ENCODE measurements around the gene MYO1G.
A peak's percentile ranks its signal among the peaks of the same experiment; 100 is the strongest.

MYO1G gene

GRCh38 chr7:45020915-45021314, 42.1 kb upstream of the MYO1G start:
- Histone ChIP-seq H3K9ac (ENCODE audit: low read length in 5 of 5) (peak overlapping the region in 1 of 5 donors; percentile 52), H3K27me3 (ENCODE audit: control insufficient read depth in 5 of 5, insufficient read depth in 4 of 5, low read length in 5 of 5) (no peaks in the 10 kb centered on the region), H3K9me3 (ENCODE audit: control insufficient read depth in 5 of 5, low read length in 5 of 5) (peaks cover 0 to 5% (median 0%) of the 10 kb centered on the region in 5 donors), H3K27ac (ENCODE audit: low read depth, low read length) (no peak overlapping the region), H3K36me3 (ENCODE audit: control insufficient read depth in 5 of 5, insufficient read depth in 5 of 5, low read length in 5 of 5) (peaks cover 0 to 3% (median 0%) of the 10 kb centered on the region in 5 donors), H3K4me1 (ENCODE audit: control insufficient read depth in 5 of 5, insufficient read depth in 5 of 5, low read length in 5 of 5) (peaks cover 0 to 26% (median 17%) of the 10 kb centered on the region in 5 donors), H3K4me3 (ENCODE audit: low read depth in 1 of 5, low read length in 5 of 5) (no peak overlapping the region)

- peaks cover 0 to 5% (median 3%) of the 10 kb centered on the region in 5 donors for H3K36me3 ChIP-seq (ENCODE audit: control insufficient read depth in 5 of 5, insufficient read depth in 5 of 5, low read length in 5 of 5)
- H3K27me3 ChIP-seq (ENCODE audit: control insufficient read depth in 5 of 5, insufficient read depth in 4 of 5, low read length in 5 of 5) = no peaks in the 10 kb centered on the region
- H3K9me3 ChIP-seq (ENCODE audit: control insufficient read depth in 5 of 5, low read length in 5 of 5) = no peaks in the 10 kb centered on the region
- no peak overlapping the region for H3K27ac ChIP-seq (ENCODE audit: low read depth, low read length)
- H3K9ac ChIP-seq (ENCODE audit: low read length in 5 of 5) = no peak overlapping the region
- no peak overlapping the region for H3K4me3 ChIP-seq (ENCODE audit: low read depth in 1 of 5, low read length in 5 of 5)
- H3K4me1 ChIP-seq (ENCODE audit: control insufficient read depth in 5 of 5, insufficient read depth in 5 of 5, low read length in 5 of 5) = peaks cover 3 to 35% (median 29%) of the 10 kb centered on the region in 5 donors
Observed at GRCh38 chr7:45017253-45017652, 38.4 kb upstream of the MYO1G start.

GRCh38 chr7:45015313-45015712, 36.5 kb upstream of the MYO1G start:
- Histone ChIP-seq H3K9me3 (ENCODE audit: control insufficient read depth in 5 of 5, low read length in 5 of 5) (no peaks in the 10 kb centered on the region), H3K4me1 (ENCODE audit: control insufficient read depth in 5 of 5, insufficient read depth in 5 of 5, low read length in 5 of 5) (peaks cover 3 to 22% (median 20%) of the 10 kb centered on the region in 5 donors), H3K9ac (ENCODE audit: low read length in 5 of 5) (peak overlapping the region in 2 of 5 donors; percentile 8 to 56), H3K4me3 (ENCODE audit: low read depth in 1 of 5, low read length in 5 of 5) (no peak overlapping the region), H3K27ac (ENCODE audit: low read depth, low read length) (no peak overlapping the region), H3K36me3 (ENCODE audit: control insufficient read depth in 5 of 5, insufficient read depth in 5 of 5, low read length in 5 of 5) (peaks cover 0 to 5% (median 3%) of the 10 kb centered on the region in 5 donors), H3K27me3 (ENCODE audit: control insufficient read depth in 5 of 5, insufficient read depth in 4 of 5, low read length in 5 of 5) (no peaks in the 10 kb centered on the region)

GRCh38 chr7:45013465-45013967, 34.7 kb upstream of the MYO1G start:
- Histone ChIP-seq H3K4me1 (ENCODE audit: control insufficient read depth in 5 of 5, insufficient read depth in 5 of 5, low read length in 5 of 5) (peaks cover 3 to 22% (median 15%) of the 10 kb centered on the region in 5 donors), H3K9me3 (ENCODE audit: control insufficient read depth in 5 of 5, low read length in 5 of 5) (no peaks in the 10 kb centered on the region), H3K27ac (ENCODE audit: low read depth, low read length) (no peak overlapping the region)

GRCh38 chr7:45007571-45008328, 28.9 kb upstream of the MYO1G start:
- H3K27ac ChIP-seq (ENCODE audit: low read depth, low read length) = no peak overlapping the region

More at GRCh38 chr7:45013465-45013967, 34.7 kb upstream of the MYO1G start:
- H3K4me3 ChIP-seq (ENCODE audit: low read depth in 1 of 5, low read length in 5 of 5) = no peak overlapping the region
- peaks cover 0 to 4% (median 0%) of the 10 kb centered on the region in 5 donors for H3K36me3 ChIP-seq (ENCODE audit: control insufficient read depth in 5 of 5, insufficient read depth in 5 of 5, low read length in 5 of 5)
- H3K27me3 ChIP-seq (ENCODE audit: control insufficient read depth in 5 of 5, insufficient read depth in 4 of 5, low read length in 5 of 5) = no peaks in the 10 kb centered on the region
- no peak overlapping the region for H3K9ac ChIP-seq (ENCODE audit: low read length in 5 of 5)

GRCh38 chr7:45007106-45007505, 28.3 kb upstream of the MYO1G start:
- Histone ChIP-seq H3K36me3 (ENCODE audit: control insufficient read depth in 5 of 5, insufficient read depth in 5 of 5, low read length in 5 of 5) (peaks cover 0 to 12% (median 3%) of the 10 kb centered on the region in 5 donors), H3K4me1 (ENCODE audit: control insufficient read depth in 5 of 5, insufficient read depth in 5 of 5, low read length in 5 of 5) (peaks cover 0 to 13% (median 3%) of the 10 kb centered on the region in 5 donors), H3K9ac (ENCODE audit: low read length in 5 of 5) (no peak overlapping the region), H3K27me3 (ENCODE audit: control insufficient read depth in 5 of 5, insufficient read depth in 4 of 5, low read length in 5 of 5) (no peaks in the 10 kb centered on the region), H3K9me3 (ENCODE audit: control insufficient read depth in 5 of 5, low read length in 5 of 5) (no peaks in the 10 kb centered on the region), H3K4me3 (ENCODE audit: low read depth in 1 of 5, low read length in 5 of 5) (no peak overlapping the region), H3K27ac (ENCODE audit: low read depth, low read length) (no peak overlapping the region)

More at GRCh38 chr7:45007571-45008328, 28.9 kb upstream of the MYO1G start:
- Histone ChIP-seq H3K4me1 (ENCODE audit: control insufficient read depth in 5 of 5, insufficient read depth in 5 of 5, low read length in 5 of 5) (peaks cover 0 to 11% (median 0%) of the 10 kb centered on the region in 5 donors), H3K9ac (ENCODE audit: low read length in 5 of 5) (no peak overlapping the region), H3K27me3 (ENCODE audit: control insufficient read depth in 5 of 5, insufficient read depth in 4 of 5, low read length in 5 of 5) (no peaks in the 10 kb centered on the region), H3K4me3 (ENCODE audit: low read depth in 1 of 5, low read length in 5 of 5) (no peak overlapping the region), H3K36me3 (ENCODE audit: control insufficient read depth in 5 of 5, insufficient read depth in 5 of 5, low read length in 5 of 5) (peaks cover 0 to 12% (median 5%) of the 10 kb centered on the region in 5 donors), H3K9me3 (ENCODE audit: control insufficient read depth in 5 of 5, low read length in 5 of 5) (no peaks in the 10 kb centered on the region)

- Histone ChIP-seq H3K36me3 (ENCODE audit: control insufficient read depth in 5 of 5, insufficient read depth in 5 of 5, low read length in 5 of 5) (peaks cover 0 to 12% (median 3%) of the 10 kb centered on the region in 5 donors), H3K27me3 (ENCODE audit: control insufficient read depth in 5 of 5, insufficient read depth in 4 of 5, low read length in 5 of 5) (no peaks in the 10 kb centered on the region), H3K9me3 (ENCODE audit: control insufficient read depth in 5 of 5, low read length in 5 of 5) (no peaks in the 10 kb centered on the region), H3K27ac (ENCODE audit: low read depth, low read length) (no peak overlapping the region), H3K4me3 (ENCODE audit: low read depth in 1 of 5, low read length in 5 of 5) (no peak overlapping the region), H3K9ac (ENCODE audit: low read length in 5 of 5) (no peak overlapping the region), H3K4me1 (ENCODE audit: control insufficient read depth in 5 of 5, insufficient read depth in 5 of 5, low read length in 5 of 5) (peaks cover 3 to 23% (median 16%) of the 10 kb centered on the region in 5 donors)
Observed at GRCh38 chr7:45003789-45004188, 25.0 kb upstream of the MYO1G start.

GRCh38 chr7:45001826-45002225, 23.0 kb upstream of the MYO1G start:
- Histone ChIP-seq H3K27ac (ENCODE audit: low read depth, low read length) (no peak overlapping the region), H3K4me1 (ENCODE audit: control insufficient read depth in 5 of 5, insufficient read depth in 5 of 5, low read length in 5 of 5) (peaks cover 3 to 27% (median 19%) of the 10 kb centered on the region in 5 donors), H3K9me3 (ENCODE audit: control insufficient read depth in 5 of 5, low read length in 5 of 5) (no peaks in the 10 kb centered on the region), H3K36me3 (ENCODE audit: control insufficient read depth in 5 of 5, insufficient read depth in 5 of 5, low read length in 5 of 5) (peaks cover 0 to 7% (median 0%) of the 10 kb centered on the region in 5 donors), H3K4me3 (ENCODE audit: low read depth in 1 of 5, low read length in 5 of 5) (peak overlapping the region in 2 of 5 donors; percentile 77 to 81), H3K27me3 (ENCODE audit: control insufficient read depth in 5 of 5, insufficient read depth in 4 of 5, low read length in 5 of 5) (no peaks in the 10 kb centered on the region), H3K9ac (ENCODE audit: low read length in 5 of 5) (peak overlapping the region in 3 of 5 donors; percentile 36 to 93 (median 69))

GRCh38 chr7:45001138-45001694, 22.4 kb upstream of the MYO1G start:
- Histone ChIP-seq H3K4me3 (ENCODE audit: low read depth in 1 of 5, low read length in 5 of 5) (peak overlapping the region; percentile 65 to 92 (median 81)), H3K27ac (ENCODE audit: low read depth, low read length) (peak overlapping the region; percentile 79), H3K9ac (ENCODE audit: low read length in 5 of 5) (peak overlapping the region; percentile 66 to 93 (median 75))

More at GRCh38 chr7:45001138-45001694, 22.4 kb upstream of the MYO1G start:
- no peaks in the 10 kb centered on the region for H3K9me3 ChIP-seq (ENCODE audit: control insufficient read depth in 5 of 5, low read length in 5 of 5)
- H3K4me1 ChIP-seq (ENCODE audit: control insufficient read depth in 5 of 5, insufficient read depth in 5 of 5, low read length in 5 of 5) = peaks cover 3 to 27% (median 19%) of the 10 kb centered on the region in 5 donors
- H3K36me3 ChIP-seq (ENCODE audit: control insufficient read depth in 5 of 5, insufficient read depth in 5 of 5, low read length in 5 of 5) = peaks cover 0 to 5% (median 0%) of the 10 kb centered on the region in 5 donors
- H3K27me3 ChIP-seq (ENCODE audit: control insufficient read depth in 5 of 5, insufficient read depth in 4 of 5, low read length in 5 of 5) = no peaks in the 10 kb centered on the region
